ENCODE data around the gene IFFO2.

GRCh38 chr1:18959591-18959990, 3.1 kb upstream of the IFFO2 start:
- no peak for TF ChIP-seq CTCF (IDR thresholded peaks at IDR 0.05; ENCODE audit: low read length)
- TF ChIP-seq EZH2 (IDR thresholded peaks at IDR 0.05; ENCODE audit: borderline replicate concordance, low read length), result no peak

Data from OCI-LY1 (cell line).